ENCODE results near the gene DLST.

The DLST gene

GRCh38 chr14:74840603-74841030 is 41.1 kb upstream of the DLST start:
- DNase-seq (ENCODE audit: low read depth), result no peak
- H3K4me3 ChIP-seq (replicated peaks; ENCODE audit: low read depth, low read length), result no peak overlapping the region
- no peak for TF ChIP-seq CTCF (IDR thresholded peaks at IDR 0.05; ENCODE audit: low read length, missing control alignments)

- H3K4me3 ChIP-seq (replicated peaks; ENCODE audit: low read depth, low read length), result no peak overlapping the region
- no peak for DNase-seq (ENCODE audit: low read depth)
- TF ChIP-seq CTCF (IDR thresholded peaks at IDR 0.05; ENCODE audit: low read length, missing control alignments), result no peak
These were observed 40.2 kb upstream of the DLST start for GRCh38 chr14:74841230-74842207.

- TF ChIP-seq CTCF (IDR thresholded peaks at IDR 0.05; ENCODE audit: low read length, missing control alignments), result no peak
- DNase-seq (ENCODE audit: low read depth), result peak; percentile 47
These were observed 38.1 kb upstream of the DLST start for GRCh38 chr14:74843653-74844052.

GRCh38 chr14:74846168-74846567 is 35.5 kb upstream of the DLST start:
- peak; percentile 19 for DNase-seq (ENCODE audit: low read depth)
- TF ChIP-seq CTCF (IDR thresholded peaks at IDR 0.05; ENCODE audit: low read length, missing control alignments), result no peak
- H3K4me3 ChIP-seq (replicated peaks; ENCODE audit: low read depth, low read length), result no peak overlapping the region

More at GRCh38 chr14:74843653-74844052, 38.1 kb upstream of the DLST start:
- H3K4me3 ChIP-seq (replicated peaks; ENCODE audit: low read depth, low read length), result no peak overlapping the region

- no peak for TF ChIP-seq CTCF (IDR thresholded peaks at IDR 0.05; ENCODE audit: low read length, missing control alignments)
- DNase-seq (ENCODE audit: low read depth), result peak; percentile 42
- H3K4me3 ChIP-seq (replicated peaks; ENCODE audit: low read depth, low read length), result no peak overlapping the region
These were observed 34.6 kb upstream of the DLST start for GRCh38 chr14:74846968-74847665.

- no peak overlapping the region for H3K4me3 ChIP-seq (replicated peaks; ENCODE audit: low read depth, low read length)
- DNase-seq (ENCODE audit: low read depth), result no peak
- TF ChIP-seq CTCF (IDR thresholded peaks at IDR 0.05; ENCODE audit: low read length, missing control alignments), result no peak
These were observed 32.9 kb upstream of the DLST start for GRCh38 chr14:74848768-74849167.

Data from fibroblast of pulmonary artery (primary cell).